Astrocyte (in vitro differentiated cells and primary cell): Measurements from ENCODE around the gene GOLGA8B. TPM values are rescaled to one million over a fixed set of nuclear protein-coding genes. Genes with fewer than 3 reads are reported as not detected.
"Not testable (repeated sequence)": the region's sequence is repeated elsewhere in the genome, so short reads cannot be mapped to it uniquely, and the experiment has no call there.

ENCODE experiments used
- DNase-seq: peaks from one replicate; pipeline ENCODE4 v3.0.0-alpha.2; 2010; ENCODE audit warnings: low read depth
- FAIRE-seq: peaks from 2 replicates; lab custom pipeline; 2011; peaks lifted over from hg19 to GRCh38; lab: Jason Lieb, UNC
- H2AFZ ChIP-seq: 2 replicates; pipeline ENCODE4 v1.6.0; 2012; ENCODE audit warnings: low read depth, low read length, inconsistent platforms
- H3K27ac ChIP-seq: 2 replicates; pipeline ENCODE4 v1.5.1; 2011; ENCODE audit warnings: low read depth, low read length, inconsistent platforms
- H3K27me3 ChIP-seq: 2 replicates; pipeline ENCODE4 v1.6.0; 2011; ENCODE audit warnings: low read length, inconsistent platforms; ENCODE audit not compliant: insufficient read depth
- H3K36me3 ChIP-seq: 2 replicates; pipeline ENCODE4 v1.5.1; 2011; ENCODE audit warnings: low read length, inconsistent platforms; ENCODE audit not compliant: insufficient read depth
- H3K4me1 ChIP-seq: 2 replicates; pipeline ENCODE4 v1.5.1; 2011; ENCODE audit warnings: low read length, inconsistent platforms; ENCODE audit not compliant: insufficient read depth
- H3K4me2 ChIP-seq: 2 replicates; pipeline ENCODE4 v1.6.0; 2012; ENCODE audit warnings: low read length, inconsistent platforms
- H3K4me3 ChIP-seq: 2 replicates; pipeline ENCODE4 v1.5.1; 2011; ENCODE audit warnings: low read depth, mild to moderate bottlenecking, low read length, inconsistent platforms; ENCODE audit not compliant: insufficient read depth
- H3K79me2 ChIP-seq: 2 replicates; pipeline ENCODE4 v1.6.0; 2012; ENCODE audit warnings: mild to moderate bottlenecking, low read length, inconsistent platforms; ENCODE audit not compliant: insufficient read depth
- H3K9ac ChIP-seq: 2 replicates; pipeline ENCODE4 v1.6.0; 2012; ENCODE audit warnings: mild to moderate bottlenecking, low read length, inconsistent platforms
- H3K9me3 ChIP-seq: 2 replicates; pipeline ENCODE4 v1.5.1; 2012; ENCODE audit warnings: low read depth, mild to moderate bottlenecking, low read length, inconsistent platforms; ENCODE audit not compliant: insufficient read depth
- H4K20me1 ChIP-seq: 2 replicates; pipeline ENCODE4 v1.6.0; 2012; ENCODE audit warnings: low read length, inconsistent platforms; ENCODE audit not compliant: insufficient read depth
- H3K27ac Mint-ChIP-seq: one replicate; pipeline ENCODE4 v1.8.0; 2021; ENCODE audit warnings: mild to moderate bottlenecking, mixed read lengths; ENCODE audit not compliant: unreplicated experiment
- H3K27me3 Mint-ChIP-seq: one replicate; pipeline ENCODE4 v1.8.0; 2021; ENCODE audit warnings: low read depth, mixed read lengths; ENCODE audit not compliant: unreplicated experiment
- H3K36me3 Mint-ChIP-seq: one replicate; pipeline ENCODE4 v1.8.0; 2021; ENCODE audit warnings: low read depth, mixed read lengths; ENCODE audit not compliant: unreplicated experiment
- H3K4me1 Mint-ChIP-seq: one replicate; pipeline ENCODE4 v1.8.0; 2021; ENCODE audit warnings: low read depth, mixed read lengths; ENCODE audit not compliant: unreplicated experiment
- H3K4me3 Mint-ChIP-seq: one replicate; pipeline ENCODE4 v1.8.0; 2021; ENCODE audit warnings: mild to moderate bottlenecking, moderate library complexity, mixed read lengths; ENCODE audit not compliant: unreplicated experiment
- H3K9me3 Mint-ChIP-seq: one replicate; pipeline ENCODE4 v1.8.0; 2021; ENCODE audit warnings: mild to moderate bottlenecking, mixed read lengths; ENCODE audit not compliant: unreplicated experiment
- EZH2 ChIP-seq: IDR thresholded peaks from 2 replicates; pipeline ENCODE4 v1.6.1; 2012; ENCODE audit warnings: mild to moderate bottlenecking, low read length, inconsistent platforms; ENCODE audit not compliant: insufficient read depth
- total RNA-seq: library from RNA; stranded (reverse); gene quantifications from 2 replicates; pipeline ENCODE4 v1.2.1, GENCODE V29; 2021
- TF ChIP-seq, protein P1 (sequence below): IDR thresholded peaks from 2 replicates; pipeline ENCODE4 v1.5.1; 2011; ENCODE audit warnings: low read depth, mild to moderate bottlenecking, inconsistent platforms, low read length, moderate library complexity; ENCODE audit not compliant: insufficient read depth

Gene GOLGA8B
- total RNA-seq, 1 donor from 2014 or later: 55.8 TPM

DNA sequence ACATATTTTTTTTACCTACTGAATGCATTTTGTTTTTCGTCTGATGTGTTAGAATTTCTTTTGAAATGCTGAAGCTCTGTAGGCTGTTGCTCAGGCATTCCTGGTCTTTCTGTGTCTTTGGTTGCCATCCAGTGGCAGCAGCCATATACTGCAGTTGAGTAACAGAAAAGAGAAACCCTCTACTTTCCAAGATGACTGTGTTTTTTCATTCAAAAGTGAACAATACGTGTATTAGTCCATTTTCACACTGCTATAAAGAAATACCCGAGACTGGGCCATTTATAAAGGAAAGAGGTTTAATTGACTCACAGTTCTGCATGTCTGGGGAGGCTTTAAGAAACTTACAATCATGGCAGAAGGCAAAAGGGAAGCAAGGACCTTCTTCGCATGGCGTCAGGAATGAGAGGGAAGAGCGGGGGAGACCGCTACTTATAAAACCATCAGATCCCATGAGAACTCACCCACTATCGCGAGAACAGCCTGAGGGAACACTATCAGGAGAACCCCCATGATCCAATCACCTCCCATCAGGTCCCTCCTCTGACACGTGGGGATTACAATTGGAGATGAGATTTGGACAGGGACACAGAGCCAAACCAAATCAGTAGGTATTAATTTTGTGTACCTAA, 4.7 kb upstream of the GOLGA8B start:
- H3K4me3 ChIP-seq: peak overlapping the region; percentile 55
- no peaks in the 10 kb centered on the region for H3K4me1 ChIP-seq
- H3K27me3 ChIP-seq: no peaks in the 10 kb centered on the region
- Mint-ChIP-seq H3K27me3 (peaks cover 6% of the 10 kb centered on the region), H3K36me3 (no peaks in the 10 kb centered on the region), H3K4me1 (no peaks in the 10 kb centered on the region), H3K27ac (no peak overlapping the region), H3K9me3 (no peaks in the 10 kb centered on the region), H3K4me3 (no peak overlapping the region)
- H3K4me2 ChIP-seq: peak overlapping the region; percentile 85
- no peaks in the 10 kb centered on the region for H3K36me3 ChIP-seq
- no peak for TF ChIP-seq EZH2
- TF ChIP-seq, protein P1, sequence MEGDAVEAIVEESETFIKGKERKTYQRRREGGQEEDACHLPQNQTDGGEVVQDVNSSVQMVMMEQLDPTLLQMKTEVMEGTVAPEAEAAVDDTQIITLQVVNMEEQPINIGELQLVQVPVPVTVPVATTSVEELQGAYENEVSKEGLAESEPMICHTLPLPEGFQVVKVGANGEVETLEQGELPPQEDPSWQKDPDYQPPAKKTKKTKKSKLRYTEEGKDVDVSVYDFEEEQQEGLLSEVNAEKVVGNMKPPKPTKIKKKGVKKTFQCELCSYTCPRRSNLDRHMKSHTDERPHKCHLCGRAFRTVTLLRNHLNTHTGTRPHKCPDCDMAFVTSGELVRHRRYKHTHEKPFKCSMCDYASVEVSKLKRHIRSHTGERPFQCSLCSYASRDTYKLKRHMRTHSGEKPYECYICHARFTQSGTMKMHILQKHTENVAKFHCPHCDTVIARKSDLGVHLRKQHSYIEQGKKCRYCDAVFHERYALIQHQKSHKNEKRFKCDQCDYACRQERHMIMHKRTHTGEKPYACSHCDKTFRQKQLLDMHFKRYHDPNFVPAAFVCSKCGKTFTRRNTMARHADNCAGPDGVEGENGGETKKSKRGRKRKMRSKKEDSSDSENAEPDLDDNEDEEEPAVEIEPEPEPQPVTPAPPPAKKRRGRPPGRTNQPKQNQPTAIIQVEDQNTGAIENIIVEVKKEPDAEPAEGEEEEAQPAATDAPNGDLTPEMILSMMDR: peak; percentile 88
- no peaks in the 10 kb centered on the region for H3K79me2 ChIP-seq
- FAIRE-seq: peak; percentile 43
- peak overlapping the region; percentile 54 for H2AFZ ChIP-seq
- peak overlapping the region; percentile 71 for H3K9ac ChIP-seq
- DNase-seq: peak; percentile 72
- peak overlapping the region; percentile 30 for H3K27ac ChIP-seq
- H4K20me1 ChIP-seq: no peaks in the 10 kb centered on the region
- no peaks in the 10 kb centered on the region for H3K9me3 ChIP-seq

DNA sequence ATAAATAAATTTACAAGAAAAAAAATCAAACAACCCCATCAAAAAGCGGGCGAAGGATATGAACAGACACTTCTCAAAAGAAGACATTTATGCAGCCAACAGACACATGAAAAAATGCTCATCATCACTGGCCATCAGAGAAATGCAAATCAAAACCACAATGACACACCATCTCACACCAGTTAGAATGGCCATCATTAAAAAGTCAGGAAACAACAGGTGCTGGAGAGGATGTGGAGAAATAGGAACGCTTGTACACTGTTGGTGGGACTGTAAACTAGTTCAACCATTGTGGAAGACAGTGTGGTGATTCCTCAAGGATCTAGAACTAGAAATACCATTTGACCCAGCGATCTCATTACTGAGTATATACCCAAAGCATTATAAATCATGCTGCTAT, 2.5 kb upstream of the GOLGA8B start:
- not testable (repeated sequence) for H3K27ac ChIP-seq, H3K4me3 Mint-ChIP-seq, H3K27me3 Mint-ChIP-seq, H3K4me3 ChIP-seq, H3K4me1 Mint-ChIP-seq, H3K36me3 Mint-ChIP-seq, H3K4me2 ChIP-seq, H3K27ac Mint-ChIP-seq, H4K20me1 ChIP-seq, H3K4me1 ChIP-seq, H3K27me3 ChIP-seq, H3K9me3 Mint-ChIP-seq, DNase-seq, FAIRE-seq, H3K36me3 ChIP-seq, H3K9me3 ChIP-seq, H2AFZ ChIP-seq, H3K9ac ChIP-seq
- H3K79me2 ChIP-seq: peaks cover 13% of the 10 kb centered on the region

DNA sequence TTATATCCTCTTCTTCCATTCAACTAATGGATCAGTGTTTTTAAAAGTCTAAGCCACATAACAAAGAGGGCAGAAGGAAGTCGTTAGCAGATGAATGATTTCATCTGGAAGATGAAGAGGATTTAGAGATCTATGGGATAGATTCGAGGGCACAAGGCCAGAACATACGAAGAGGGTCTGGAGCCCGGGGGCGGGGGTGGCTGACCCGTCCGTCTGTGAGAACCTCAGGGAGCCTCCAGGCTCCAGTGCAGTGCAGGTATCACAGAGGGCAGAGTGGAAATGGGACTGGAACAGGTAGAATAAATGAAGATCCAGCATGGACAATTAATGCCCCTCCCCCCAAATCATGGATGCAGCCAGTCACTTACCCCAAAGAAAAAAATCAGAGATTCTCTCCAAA, 1.5 kb upstream of the GOLGA8B start:
- no peak overlapping the region for H3K4me2 ChIP-seq
- peak overlapping the region; percentile 69 for H3K4me3 Mint-ChIP-seq

More for the DNA sequence above, 1.5 kb upstream of the GOLGA8B start:
- Histone ChIP-seq H3K9me3 (no peaks in the 10 kb centered on the region), H3K36me3 (no peaks in the 10 kb centered on the region), H3K4me3 (no peak overlapping the region), H3K9ac (no peak overlapping the region), H3K79me2 (peaks cover 18% of the 10 kb centered on the region), H3K27ac (no peak overlapping the region), H4K20me1 (no peaks in the 10 kb centered on the region), H3K4me1 (no peaks in the 10 kb centered on the region), H3K27me3 (no peaks in the 10 kb centered on the region), H2AFZ (no peak overlapping the region)
- no peak for DNase-seq
- no peak for TF ChIP-seq EZH2
- TF ChIP-seq, protein P1: no peak
- Mint-ChIP-seq H3K27ac (no peak overlapping the region), H3K4me1 (peaks cover 6% of the 10 kb centered on the region), H3K27me3 (peaks cover 6% of the 10 kb centered on the region), H3K36me3 (no peaks in the 10 kb centered on the region), H3K9me3 (no peaks in the 10 kb centered on the region)
- no peak for FAIRE-seq
